Right lobe of liver (tissue), 6 donors: Measurements from ENCODE around the gene TMEM217. TPM values are rescaled to one million over a fixed set of nuclear protein-coding genes. Genes with fewer than 3 reads are reported as not detected.
A peak's percentile ranks its signal among the peaks of the same experiment; 100 is the strongest.

Experiments
- ATAC-seq, 4 donors: fragments of 200-7000 bp; cut with Tn5 transposase; one replicate each; pipeline ENCODE4 v1.9.1; 2020; ENCODE audit warnings: mild to moderate bottlenecking in 4 of 4, moderate library complexity in 4 of 4
- DNase-seq, 3 donors: peaks; one replicate each; pipeline ENCODE4 v3.0.0-alpha.2; 2020
- H3K27ac ChIP-seq, 3 donors: fragments of 200-600 bp; one replicate each; pipeline ENCODE4 v1.8.0; 2022
- H3K27me3 ChIP-seq, 2 donors: fragments of 200-600 bp; one replicate each; pipeline ENCODE4 v1.8.0; 2022
- H3K36me3 ChIP-seq, 4 donors: fragments of 200-600 bp; sonication (generic) in 1 of 4; one replicate each; pipeline versions ENCODE4 v1.5.1 to v1.8.0; 2017 to 2022; ENCODE audit warnings: control low read depth in 1 of 4
- H3K4me1 ChIP-seq, 4 donors: fragments of 200-600 bp; sonication (generic) in 1 of 4; one replicate each; pipeline versions ENCODE4 v1.5.1 to v1.8.0; 2017 to 2022; ENCODE audit warnings: control low read depth in 1 of 4
- H3K4me3 ChIP-seq, 3 donors: fragments of 200-600 bp; one replicate each; pipeline ENCODE4 v1.8.0; 2022
- H3K9me3 ChIP-seq, 4 donors: fragments of 200-600 bp; sonication (generic) in 1 of 4; one replicate each; pipeline versions ENCODE4 v1.5.1 to v1.8.0; 2017 to 2022; ENCODE audit warnings: control low read depth in 1 of 4
- POLR2A ChIP-seq: fragments of 450-650 bp; IDR thresholded peaks from one replicate; pipeline ENCODE4 v1.6.1; 2017; ENCODE audit warnings: antibody characterized with exemption, mild to moderate bottlenecking
- WGBS: methylation state at CpG from one replicate; pipeline ENCODE4 v1.1.6; 2018; ENCODE audit warnings: low coverage, low lambda C conversion rate; ENCODE audit not compliant: insufficient coverage; ENCODE audit errors: missing lambda C conversion rate; 5-methylcytosine and 5-hydroxymethylcytosine counted together
- intact Hi-C, 2 donors: fragments of 100-400 bp; cut with DNase I; formaldehyde crosslinking; loops; one replicate each; pipeline versions ENCODE4 v1.11.2 to v1.14.1; 2022
- total RNA-seq, 6 experiments: library from RNA; depleted of rRNA in 2 of 6; stranded (reverse); fragments of >200 nt in 2 of 6; fragmentation: NEBNext Ultra II Directional in 3 of 6; extraction: Animal tissue kit (Norgen Biotek cat#: 25700) in 3 of 6; gene quantifications; one replicate each; pipeline versions ENCODE4 v1.1.0 to v1.2.4, GENCODE V29; 2016 to 2023
- TF ChIP-seq, protein P1 (sequence below), 4 donors: fragments of 200-600 bp in 3 of 4; fragments of 450-650 bp in 1 of 4; IDR thresholded peaks; one replicate each; pipeline versions ENCODE4 v1.5.1 to v1.8.0; 2016 to 2022; ENCODE audit warnings: antibody characterized with exemption in 4 of 4, mild to moderate bottlenecking in 2 of 4
- donor health status: DM: no; HTN: yes; CAD: no.
- donor health status: DM: no; HTN: no; CAD: no.
- donor health status: DM: no; HTN: no; CAD: no.
- donor health status: DM: no; HTN: yes; CAD: no.
- donor health status: DM: no; HTN: yes; CAD: no.

Gene TMEM217
- total RNA-seq, 6 experiments from 2014 or later: 0.15 to 5.2 (median 0.92) TPM; not detected in 1

DNA sequence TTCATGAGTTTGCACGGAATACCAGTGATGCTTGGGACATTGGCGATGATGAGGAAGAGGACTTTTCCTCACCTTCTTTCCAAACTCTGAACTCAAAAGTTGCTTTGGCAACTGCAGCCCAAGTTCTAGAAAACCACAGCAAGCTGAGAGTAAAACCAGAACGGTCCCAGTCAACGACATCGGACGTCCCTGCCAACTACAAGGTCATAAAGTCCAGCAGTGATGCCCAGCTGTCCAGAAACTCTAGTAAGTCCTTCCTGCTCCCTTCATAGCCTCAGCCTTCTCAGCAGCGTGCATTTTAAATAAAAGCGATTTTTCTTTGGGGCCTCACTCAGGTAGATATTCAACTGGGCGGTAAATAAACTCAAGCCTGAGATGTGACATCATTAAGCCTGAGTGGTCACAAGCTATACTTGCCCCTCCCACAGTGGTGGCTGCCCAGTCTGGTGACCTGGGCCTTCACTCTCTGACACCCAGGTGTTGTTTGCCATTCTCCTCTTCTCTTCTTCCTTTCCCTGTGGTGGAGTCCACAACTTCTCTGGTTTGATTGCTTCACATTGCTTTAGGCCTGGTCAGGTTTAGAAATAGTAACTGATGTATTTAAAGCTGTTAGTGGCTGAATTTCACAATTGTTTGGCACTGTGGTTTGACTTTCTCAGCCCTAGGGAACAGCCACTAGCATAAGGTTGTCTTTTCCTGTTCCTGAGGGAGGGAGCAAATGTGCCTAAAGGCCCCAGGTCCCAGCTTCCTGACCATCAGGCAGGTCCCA lies 21.6 kb upstream of the TMEM217 start:
- Histone ChIP-seq H3K9me3 (no peaks in the 10 kb centered on the region), H3K4me1 (peaks cover 0 to 74% (median 30%) of the 10 kb centered on the region in 4 donors), H3K27ac (peak overlapping the region; percentile 33 to 90 (median 61)), H3K27me3 (no peaks in the 10 kb centered on the region), H3K4me3 (no peak overlapping the region), H3K36me3 (peaks cover 0 to 21% (median under 1%) of the 10 kb centered on the region in 4 donors)
- intact Hi-C loops: no loop called here
- ATAC-seq: peak; percentile 71 to 74 (median 72)
- TF ChIP-seq, protein P1, sequence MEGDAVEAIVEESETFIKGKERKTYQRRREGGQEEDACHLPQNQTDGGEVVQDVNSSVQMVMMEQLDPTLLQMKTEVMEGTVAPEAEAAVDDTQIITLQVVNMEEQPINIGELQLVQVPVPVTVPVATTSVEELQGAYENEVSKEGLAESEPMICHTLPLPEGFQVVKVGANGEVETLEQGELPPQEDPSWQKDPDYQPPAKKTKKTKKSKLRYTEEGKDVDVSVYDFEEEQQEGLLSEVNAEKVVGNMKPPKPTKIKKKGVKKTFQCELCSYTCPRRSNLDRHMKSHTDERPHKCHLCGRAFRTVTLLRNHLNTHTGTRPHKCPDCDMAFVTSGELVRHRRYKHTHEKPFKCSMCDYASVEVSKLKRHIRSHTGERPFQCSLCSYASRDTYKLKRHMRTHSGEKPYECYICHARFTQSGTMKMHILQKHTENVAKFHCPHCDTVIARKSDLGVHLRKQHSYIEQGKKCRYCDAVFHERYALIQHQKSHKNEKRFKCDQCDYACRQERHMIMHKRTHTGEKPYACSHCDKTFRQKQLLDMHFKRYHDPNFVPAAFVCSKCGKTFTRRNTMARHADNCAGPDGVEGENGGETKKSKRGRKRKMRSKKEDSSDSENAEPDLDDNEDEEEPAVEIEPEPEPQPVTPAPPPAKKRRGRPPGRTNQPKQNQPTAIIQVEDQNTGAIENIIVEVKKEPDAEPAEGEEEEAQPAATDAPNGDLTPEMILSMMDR (IDR thresholded peaks at IDR 0.05): no peak
- no peak for TF ChIP-seq POLR2A
- WGBS: 21% methylated on average over 6 of the region's 9 CpGs
- DNase-seq: peak; percentile 48 to 86 (median 71)

DNA sequence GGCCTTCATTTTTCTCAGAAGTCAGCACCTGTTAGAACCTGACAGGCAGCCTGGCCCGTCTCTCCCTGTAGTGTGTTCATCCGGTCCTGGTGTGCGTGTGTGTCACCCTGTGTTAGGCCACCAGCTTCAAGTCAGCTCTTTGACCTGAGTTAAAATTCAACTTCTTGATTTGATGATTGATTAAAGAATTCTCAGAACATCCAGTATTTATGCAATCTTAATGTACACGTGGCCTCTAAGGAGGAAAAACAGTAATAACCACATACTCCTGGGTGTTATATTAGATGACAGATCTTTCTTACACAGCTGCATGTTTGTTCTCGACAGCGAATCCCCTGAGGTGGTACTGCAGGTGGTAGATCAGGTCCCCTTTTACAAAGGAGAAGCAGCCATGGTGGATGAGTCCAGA lies 19.1 kb upstream of the TMEM217 start:
- peak; percentile 67 to 78 (median 72) for ATAC-seq

DNA sequence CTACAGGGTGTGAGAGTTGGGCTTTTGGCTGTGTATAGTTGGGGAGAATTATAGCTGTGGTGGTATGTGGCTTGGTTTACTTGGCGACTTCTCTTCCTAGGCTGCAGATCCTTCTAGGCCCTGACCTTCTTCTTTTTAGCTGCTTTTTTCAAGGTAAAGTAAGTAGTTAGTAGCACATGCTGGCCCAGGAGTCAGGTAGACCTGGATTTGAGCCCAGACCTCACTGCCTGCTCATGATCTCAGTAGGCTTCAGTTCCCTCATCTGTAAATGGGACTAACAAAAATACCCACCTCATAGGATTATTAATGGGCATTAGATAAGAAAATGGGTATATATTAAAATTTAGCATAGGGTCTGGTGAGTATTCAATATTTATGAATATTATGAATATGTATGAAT lies 17.4 kb upstream of the TMEM217 start:
- DNase-seq (peak in 1 of 3 donors; percentile 54), ATAC-seq (peak in 1 of 4 donors; percentile 11)
- H3K27me3 ChIP-seq: no peaks in the 10 kb centered on the region
- intact Hi-C loops: no loop called here
- H3K36me3 ChIP-seq: no peaks in the 10 kb centered on the region
- 86% methylated on average over 1 of the region's 1 CpG for WGBS
- no peak for TF ChIP-seq POLR2A
- TF ChIP-seq, protein P1 (IDR thresholded peaks at IDR 0.05): no peak
- no peak overlapping the region for H3K4me3 ChIP-seq
- peaks cover 0 to 46% (median 19%) of the 10 kb centered on the region in 4 donors for H3K4me1 ChIP-seq
- peak overlapping the region in 1 of 3 donors; percentile 90 for H3K27ac ChIP-seq
- no peaks in the 10 kb centered on the region for H3K9me3 ChIP-seq

More for the DNA sequence above, 19.1 kb upstream of the TMEM217 start:
- intact Hi-C loops: no loop called here
- H3K36me3 ChIP-seq: peaks cover 0 to 2% (median 0%) of the 10 kb centered on the region in 4 donors
- peaks cover 0 to 54% (median 19%) of the 10 kb centered on the region in 4 donors for H3K4me1 ChIP-seq
- H3K9me3 ChIP-seq: no peaks in the 10 kb centered on the region
- 29% methylated on average over 4 of the region's 6 CpGs for WGBS
- DNase-seq: peak; percentile 56 to 83 (median 66)
- peak overlapping the region in 2 of 3 donors; percentile 19 to 90 for H3K27ac ChIP-seq
- TF ChIP-seq, protein P1 (IDR thresholded peaks at IDR 0.05): no peak
- peak; percentile 20 for TF ChIP-seq POLR2A
- H3K27me3 ChIP-seq: no peaks in the 10 kb centered on the region
- no peak overlapping the region for H3K4me3 ChIP-seq

DNA sequence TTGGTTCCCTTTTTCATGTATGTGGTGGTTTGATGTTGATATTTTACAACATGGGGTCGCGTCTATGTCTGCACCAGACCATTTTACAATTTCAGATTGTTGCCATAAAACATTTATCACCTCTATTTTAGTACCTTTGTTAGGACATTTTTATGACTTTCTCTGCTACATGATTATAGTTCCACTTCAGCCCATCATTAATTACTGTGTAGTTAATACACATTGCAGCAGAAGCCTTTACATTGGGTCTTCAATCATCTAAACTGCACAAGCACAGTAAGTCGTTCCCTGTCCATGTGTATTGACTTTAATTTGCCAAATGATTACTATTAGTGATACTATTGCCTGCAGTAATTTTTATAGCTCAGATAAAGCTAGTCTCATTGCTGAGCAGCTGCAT lies 15.7 kb upstream of the TMEM217 start:
- Histone ChIP-seq H3K4me1 (peaks cover 0 to 30% (median 12%) of the 10 kb centered on the region in 4 donors), H3K9me3 (no peaks in the 10 kb centered on the region), H3K27ac (no peak overlapping the region), H3K27me3 (no peaks in the 10 kb centered on the region), H3K36me3 (no peaks in the 10 kb centered on the region), H3K4me3 (no peak overlapping the region)
- 79% methylated on average over 3 of the region's 3 CpGs for WGBS
- TF ChIP-seq, protein P1 (IDR thresholded peaks at IDR 0.05): no peak
- TF ChIP-seq POLR2A: no peak
- DNase-seq (no peak), ATAC-seq (no peak)
- intact Hi-C loops: no loop called here
